ENCODE data around the gene SPEM2.

SPEM2 gene

DNA sequence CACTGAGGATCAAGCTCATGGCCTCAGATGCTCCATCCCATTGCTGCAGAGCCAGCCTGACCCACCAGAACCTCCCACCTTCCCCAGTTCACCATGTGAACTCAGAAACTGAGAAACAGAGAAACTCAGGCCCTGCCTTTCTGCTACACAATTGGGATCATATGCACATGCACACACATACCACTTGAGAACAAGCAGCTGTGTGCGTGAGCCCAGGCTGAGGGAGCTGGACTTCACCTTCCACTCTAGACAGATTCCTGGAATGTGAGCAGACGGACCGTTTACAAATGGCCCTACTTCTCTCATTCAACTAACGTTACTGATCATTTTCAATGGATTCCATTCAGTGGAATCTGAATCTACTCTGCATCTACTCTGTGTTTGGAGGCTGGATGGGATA, 1.7 kb upstream of the SPEM2 start:
- DNase-seq: no peak

DNA sequence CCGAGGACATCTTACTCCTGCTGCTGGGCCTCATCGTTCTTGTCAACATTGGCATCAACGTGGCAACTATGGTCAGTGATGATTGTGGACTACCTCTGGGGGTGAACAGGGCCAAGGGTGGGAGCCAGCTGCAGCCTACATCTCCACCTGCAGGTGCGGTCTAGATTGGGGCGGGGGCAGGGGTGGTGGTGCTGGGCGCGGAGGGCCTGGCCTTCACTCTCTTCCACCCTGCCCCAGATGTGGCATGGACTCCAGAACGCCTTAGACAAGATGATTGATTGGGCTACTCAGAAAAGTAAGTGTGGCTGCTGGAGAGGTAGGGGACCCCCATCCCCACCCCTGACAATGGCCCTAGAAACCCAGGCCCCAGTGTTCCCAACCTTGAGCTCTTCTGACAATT, 340 bp downstream of the SPEM2 start:
- DNase-seq: no peak

DNA sequence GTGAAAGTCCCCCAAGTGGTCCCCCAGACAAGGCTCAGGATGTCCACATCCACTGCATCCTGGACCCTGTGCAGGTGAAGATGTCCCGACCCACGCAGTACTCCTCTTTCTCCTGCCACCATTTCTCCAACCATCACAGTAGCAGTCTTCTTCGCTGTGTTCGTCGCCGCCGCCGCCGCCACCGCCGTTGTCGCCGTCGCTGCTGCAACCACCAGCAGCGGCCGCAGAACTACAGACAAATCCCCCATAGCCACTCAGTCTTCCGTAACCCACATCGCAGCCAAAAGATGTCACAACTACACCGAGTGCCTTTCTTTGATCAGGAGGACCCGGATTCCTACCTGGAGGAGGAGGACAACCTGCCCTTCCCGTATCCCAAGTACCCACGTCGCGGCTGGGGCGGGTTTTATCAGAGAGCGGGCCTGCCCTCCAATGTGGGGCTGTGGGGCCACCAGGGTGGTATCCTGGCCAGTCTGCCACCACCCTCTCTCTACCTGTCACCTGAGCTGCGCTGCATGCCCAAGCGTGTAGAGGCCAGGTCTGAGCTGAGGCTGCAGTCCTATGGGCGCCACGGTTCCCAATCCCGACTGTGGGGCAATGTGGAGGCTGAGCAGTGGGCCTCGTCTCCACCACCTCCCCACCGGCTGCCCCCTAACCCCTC, 917 bp downstream of the SPEM2 start:
- DNase-seq: no peak

DNA sequence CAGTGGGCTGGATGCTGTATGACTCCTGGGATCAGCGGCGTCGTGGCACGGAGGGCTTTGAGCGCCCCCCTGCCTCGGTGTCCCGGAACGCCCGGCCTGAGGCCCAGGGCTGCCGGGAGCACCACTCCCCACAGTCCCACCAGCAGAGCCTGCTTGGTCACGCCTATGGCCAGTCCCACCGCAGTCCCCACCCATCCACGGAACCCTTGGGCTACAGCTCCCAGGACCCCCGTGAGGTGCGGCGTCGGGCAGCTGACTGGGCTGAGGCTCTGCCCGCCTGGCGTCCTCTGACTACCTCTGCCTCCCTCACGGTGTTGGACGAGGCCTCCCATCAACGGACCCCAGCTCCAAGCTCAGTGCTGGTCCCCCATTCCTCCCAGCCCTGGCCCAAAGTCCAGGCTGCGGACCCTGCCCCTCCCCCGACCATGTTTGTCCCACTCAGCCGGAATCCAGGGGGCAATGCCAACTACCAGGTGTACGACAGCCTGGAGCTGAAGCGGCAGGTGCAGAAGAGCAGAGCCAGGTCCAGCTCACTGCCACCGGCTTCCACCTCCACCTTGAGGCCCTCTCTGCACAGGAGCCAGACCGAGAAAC, 1.6 kb downstream of the SPEM2 start:
- no peak for DNase-seq

DNA sequence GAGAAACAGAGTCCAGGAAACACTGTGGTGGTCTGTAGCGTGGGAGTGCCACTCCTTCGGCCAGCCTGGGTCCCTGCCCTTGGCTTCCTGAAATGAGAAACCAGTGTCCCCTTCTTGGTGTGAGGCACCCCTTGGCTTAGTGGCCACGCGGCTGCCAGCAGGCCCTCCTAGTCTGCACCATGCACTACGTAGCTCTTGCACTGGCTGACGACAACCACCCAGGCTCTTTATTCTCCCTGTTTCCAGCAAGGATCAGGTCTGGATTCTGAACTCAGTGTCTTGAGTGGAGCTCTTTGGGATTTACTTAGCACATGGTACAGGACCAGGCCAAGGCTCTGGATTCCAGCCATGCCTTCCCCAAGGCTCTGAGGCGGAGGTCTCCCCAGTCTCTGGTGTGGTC, 2.1 kb downstream of the SPEM2 start:
- DNase-seq: no peak

DNA sequence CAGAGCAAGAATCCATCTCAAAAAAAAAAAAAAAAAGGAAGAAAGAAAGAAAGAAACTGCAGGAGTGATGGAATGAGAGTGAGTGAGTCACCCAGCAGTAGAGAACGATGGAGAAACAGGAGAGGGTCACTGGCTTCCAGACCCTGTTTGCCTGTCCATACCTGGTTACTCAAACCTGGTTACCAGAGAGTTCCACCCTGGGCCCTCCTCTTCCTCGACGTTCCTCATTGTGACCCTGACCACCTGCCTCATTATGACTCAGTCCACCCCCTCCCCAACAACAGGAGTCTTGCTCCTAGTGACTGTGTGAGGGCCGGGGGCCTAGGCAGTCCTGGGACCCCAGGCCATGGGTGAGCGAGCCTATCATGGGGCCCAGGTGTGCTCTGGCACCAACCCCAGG, 3.1 kb downstream of the SPEM2 start, which contains the start of gene SPEM3:
Gene SPEM3 (plus strand): TSS at position 301 of the 400 bp plus-strand sequence. CDS start 46 bp downstream, at position 347.
- no peak for DNase-seq

DNA sequence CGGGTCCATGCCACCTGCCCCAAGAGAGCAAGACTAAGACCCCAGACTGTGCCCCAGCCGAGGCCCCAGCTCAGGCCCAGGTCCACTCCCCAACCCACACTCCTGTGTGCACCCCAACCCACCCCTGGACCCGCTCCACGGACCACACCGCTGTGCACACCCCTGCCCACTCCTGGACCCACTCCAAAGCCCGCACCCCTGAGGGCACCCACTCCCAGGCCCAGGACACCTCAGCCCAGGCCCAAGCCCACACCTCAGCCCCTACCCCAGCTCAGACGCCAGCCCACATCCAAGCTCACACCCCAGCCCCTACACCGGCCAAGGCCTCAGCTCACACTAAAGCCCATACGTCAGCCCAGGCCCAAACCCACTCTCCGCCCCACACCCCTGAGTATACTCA, 4.3 kb downstream of the SPEM2 start:
- DNase-seq: no peak

DNA sequence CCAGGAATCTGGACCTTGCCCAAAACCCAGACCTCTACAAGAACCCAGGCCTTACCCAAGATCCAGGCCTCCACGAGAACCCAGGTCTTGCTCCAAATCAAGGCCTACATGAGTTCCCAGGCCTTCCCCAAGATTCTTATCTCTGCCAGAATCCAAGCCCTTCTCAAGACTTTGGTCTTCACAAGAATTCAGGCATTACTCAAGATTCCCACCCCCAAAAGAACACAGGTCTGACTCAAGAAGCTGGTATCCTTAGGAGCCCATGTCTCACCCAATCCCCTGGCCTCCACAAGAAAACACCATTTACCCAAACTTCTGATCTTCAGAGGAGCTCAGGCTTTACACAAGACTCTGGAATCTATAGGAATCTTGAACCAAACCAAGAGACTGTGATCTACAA, 5.8 kb downstream of the SPEM2 start:
- DNase-seq: no peak

DNA sequence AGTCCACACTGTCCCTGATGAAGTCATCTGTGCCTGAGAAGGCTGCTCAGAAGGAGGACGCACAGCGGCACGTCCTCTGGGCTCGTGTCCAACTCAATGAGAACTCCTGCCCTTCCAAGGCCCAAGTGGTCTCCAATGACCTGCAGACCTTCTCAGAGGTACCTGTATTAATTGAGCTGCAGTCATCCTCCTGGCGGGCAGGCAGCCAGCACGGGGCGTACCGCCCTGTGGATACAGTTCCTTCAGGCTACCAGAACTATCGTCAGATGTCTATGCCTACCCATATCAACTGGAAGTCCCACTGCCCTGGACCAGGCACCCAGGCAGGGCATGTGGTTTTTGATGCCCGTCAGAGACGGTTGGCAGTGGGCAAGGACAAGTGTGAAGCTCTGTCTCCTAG, 6.9 kb downstream of the SPEM2 start:
- no peak for DNase-seq

DNA sequence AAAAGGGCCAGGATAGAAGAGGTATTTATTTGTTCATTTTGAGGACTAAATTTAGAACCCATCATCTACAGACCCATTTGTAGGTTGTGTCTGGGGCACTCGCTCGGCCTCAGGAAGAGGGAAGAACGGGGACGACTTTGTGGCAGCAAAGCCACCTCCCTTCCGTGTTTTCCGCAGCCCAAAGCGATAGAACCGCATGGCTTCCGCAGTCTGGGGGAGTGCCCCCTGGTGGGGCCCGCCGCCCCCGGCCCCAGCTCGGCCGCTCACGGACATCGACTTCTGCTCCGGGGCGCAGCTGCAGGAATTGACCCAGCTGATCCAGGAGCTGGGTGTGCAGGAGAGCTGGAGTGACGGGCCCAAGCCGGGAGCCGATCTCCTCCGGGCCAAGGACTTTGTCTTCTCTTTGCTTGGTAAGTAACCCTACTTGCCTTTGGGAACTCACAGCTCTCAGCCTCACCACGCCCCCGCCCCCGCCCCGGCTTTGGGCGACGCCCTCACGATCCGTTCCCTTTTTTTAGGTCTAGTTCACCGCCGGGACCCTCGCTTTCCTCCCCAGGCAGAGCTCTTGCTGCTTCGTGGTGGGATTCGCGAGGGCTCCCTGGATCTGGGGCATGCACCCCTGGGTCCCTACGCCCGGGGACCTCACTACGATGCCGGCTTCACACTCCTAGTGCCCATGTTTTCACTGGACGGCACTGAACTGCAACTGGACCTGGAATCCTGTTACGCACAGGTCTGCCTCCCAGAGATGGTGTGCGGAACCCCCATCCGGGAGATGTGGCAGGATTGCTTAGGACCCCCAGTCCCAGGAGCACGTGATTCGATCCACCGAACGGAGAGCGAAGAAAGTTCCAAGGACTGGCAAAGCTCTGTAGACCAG, 10.5 kb downstream of the SPEM2 start:
- no peak for DNase-seq

DNA sequence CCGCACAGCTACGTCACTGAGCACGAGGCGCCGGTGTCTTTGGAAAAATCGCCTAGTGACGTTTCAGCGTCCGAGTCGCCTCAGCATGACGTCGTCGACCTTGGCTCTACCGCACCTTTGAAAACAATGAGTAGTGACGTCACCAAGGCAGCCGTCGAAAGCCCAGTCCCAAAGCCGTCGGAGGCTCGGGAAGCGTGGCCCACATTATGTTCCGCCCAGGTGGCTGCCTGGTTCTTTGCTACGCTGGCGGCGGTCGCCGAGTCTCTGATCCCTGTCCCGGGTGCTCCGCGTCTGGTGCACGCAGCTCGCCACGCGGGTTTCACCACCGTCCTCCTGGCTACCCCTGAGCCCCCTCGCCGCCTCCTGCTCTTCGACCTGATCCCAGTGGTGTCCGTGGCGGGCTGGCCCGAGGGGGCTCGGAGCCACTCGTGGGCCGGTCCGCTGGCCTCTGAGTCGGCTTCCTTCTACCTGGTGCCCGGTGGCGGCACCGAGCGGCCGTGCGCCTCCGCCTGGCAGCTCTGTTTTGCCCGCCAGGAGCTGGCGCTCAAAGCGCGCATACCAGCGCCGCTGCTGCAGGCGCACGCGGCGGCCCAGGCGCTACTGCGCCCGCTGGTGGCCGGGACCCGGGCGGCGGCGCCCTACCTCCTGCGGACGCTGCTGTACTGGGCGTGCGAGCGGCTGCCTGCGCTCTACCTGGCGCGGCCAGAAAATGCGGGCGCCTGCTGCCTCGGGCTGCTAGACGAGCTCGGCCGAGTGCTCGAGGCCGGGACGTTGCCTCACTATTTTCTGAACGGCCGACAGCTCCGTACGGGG, 11.3 kb downstream of the SPEM2 start:
- DNase-seq: peak; percentile 17

DNA sequence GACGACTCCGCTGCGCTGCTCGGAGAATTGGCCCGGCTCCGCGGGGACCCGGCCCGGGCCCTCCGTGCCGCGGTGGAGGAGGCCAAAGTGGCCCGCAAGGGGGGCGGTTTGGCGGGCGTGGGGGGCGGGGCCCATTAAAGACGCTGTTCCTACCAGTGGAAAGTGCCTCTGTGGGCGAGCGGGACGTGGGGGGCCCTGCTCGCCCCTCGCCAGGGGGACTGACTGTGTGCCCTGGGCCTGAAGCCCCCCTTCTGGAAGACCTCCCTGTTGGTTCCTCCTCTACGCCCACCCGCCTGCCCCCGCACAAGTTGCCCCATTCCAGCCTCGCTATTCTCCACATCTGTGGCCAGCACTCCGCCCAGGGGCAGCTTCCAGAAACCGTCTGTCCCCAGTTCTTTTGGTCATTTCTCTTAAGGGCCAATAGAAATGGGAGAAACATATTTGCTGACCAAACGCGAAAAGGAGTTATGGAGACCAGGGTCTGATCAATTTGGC, 12.0 kb downstream of the SPEM2 start:
- no peak for DNase-seq

DNA sequence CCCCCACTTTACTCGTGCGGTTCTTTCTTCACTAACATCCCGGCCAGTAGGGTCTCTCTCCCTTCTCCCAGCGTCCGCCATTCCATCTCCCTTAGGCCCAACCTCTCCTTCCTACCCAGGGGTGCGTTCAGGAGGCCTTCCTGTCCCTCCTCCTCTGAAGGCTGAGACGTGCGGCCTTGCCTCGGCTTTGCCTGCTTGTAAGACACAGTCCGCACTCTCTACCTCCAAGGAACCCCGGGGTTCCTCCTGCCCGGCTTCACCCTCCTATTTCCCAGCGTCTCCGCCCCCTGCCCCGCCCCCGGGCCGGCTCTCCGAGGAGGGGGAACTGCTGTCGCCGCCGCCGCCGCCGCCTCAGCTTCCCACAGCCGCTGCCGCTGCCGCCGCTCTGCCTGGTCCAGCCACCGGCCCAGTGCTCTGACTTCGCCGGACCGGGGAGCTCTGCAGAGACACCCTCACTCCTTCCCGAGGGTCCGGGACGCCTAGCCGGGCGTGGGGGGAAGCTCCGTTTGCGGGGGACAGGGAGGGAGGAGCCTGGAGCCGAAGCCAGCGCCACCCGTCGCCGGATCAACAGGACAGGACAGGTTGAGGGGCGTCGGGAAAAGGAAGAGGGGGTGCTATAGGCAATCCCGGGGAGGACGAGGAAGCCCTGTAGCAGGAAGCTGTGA, 12.7 kb downstream of the SPEM2 start:
- DNase-seq: no peak

DNA sequence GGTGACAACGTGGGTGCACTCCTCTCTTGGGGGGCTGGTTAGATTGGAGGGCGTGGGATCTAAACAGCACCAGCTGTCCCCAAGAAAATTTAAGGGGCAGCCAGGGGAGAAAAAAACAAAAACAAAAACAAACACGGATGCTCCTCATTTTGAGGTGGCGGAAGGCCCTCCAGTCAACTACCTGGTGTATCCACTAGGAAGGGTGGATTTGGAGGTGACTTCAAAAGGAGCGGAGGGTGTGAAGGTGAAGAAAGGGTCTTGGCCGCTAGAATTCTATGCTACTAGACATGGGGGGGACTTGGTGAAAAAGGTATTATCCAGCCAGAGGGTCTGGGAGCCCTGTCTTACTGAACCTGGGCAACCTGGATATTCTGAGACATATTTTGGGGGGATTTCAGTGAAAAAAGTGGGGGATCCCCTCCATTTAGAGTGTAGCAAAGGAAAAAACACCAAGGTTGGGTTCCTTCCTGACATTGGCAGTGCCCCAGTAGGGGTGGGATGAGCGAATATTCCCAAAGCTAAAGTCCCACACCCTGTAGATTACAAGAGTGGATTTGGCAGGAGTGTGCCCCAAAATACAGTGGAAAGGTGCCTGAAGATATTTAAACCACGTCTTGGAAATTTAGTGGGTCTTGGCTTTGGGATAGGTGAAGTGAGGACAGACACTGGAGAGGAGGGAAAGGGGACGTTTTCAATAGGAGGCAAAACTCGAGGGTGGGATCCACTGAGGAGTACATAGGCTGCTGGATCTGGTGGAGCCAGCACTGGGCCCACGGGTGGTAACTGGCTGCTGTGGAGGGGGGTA, 13.4 kb downstream of the SPEM2 start:
- no peak for DNase-seq

DNA sequence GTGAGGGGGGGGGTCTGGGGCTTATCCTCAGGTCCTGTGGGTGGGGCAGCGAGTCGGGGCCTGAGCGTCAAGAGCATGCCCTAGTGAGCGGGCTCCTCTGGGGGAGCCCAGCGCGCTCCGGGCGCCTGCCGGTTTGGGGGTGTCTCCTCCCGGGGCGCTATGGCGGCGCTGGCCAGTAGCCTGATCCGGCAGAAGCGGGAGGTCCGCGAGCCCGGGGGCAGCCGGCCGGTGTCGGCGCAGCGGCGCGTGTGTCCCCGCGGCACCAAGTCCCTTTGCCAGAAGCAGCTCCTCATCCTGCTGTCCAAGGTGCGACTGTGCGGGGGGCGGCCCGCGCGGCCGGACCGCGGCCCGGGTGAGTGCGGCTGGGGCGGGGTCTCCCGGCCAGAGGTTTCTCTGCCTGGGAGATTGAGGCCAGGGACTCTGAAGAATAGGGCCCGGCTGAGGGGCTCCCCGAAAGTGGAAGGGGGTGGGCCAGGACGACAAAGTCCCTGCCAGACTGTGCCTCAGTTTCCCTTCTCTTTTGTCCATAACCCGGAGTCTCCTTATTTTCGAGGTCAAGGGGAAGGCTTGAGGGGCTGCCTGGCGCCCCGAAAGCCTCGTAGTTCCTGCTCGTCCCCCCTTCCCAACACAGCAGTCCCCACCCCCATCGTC, 14.2 kb downstream of the SPEM2 start, which contains the start of gene FGF11:
Gene FGF11 (plus strand): TSS at position 51 of the 651 bp plus-strand sequence. CDS start 109 bp downstream, at position 160.
- DNase-seq: no peak

DNA sequence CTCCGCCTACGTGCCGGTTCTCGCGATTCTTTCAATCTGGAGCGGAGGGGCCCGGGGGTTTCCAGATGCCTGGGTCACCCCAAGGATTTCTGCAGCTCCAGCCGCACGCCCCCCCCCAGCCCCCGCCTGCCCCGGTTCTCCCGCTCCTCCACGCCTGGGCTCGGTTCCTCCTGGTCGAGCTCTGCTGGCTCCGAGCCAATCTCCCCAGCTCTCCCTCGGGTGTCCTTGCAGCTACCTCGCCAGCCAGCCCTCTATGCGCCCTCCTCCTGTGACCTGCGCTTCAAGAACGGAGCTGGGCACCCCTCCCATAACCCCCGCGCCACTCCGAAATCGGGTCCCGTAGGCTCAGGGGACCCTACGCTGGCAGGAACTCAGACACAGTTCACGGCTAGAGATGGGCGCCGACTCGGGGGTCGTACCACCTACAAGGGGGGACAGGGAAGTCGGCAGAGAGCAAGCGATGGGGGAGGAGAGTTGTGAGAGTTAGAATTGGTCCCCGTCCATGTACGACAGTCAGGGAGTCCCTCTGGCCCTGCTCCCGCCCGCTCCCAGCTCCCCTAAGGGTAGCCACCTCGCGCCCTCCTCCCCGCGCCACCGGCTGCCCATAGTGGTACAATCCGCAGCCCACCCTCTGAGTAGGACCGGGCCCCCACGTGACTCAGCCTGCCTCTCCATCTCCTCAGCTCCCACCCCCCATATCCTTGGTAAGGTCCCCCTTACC, 14.9 kb downstream of the SPEM2 start:
- DNase-seq: no peak

DNA sequence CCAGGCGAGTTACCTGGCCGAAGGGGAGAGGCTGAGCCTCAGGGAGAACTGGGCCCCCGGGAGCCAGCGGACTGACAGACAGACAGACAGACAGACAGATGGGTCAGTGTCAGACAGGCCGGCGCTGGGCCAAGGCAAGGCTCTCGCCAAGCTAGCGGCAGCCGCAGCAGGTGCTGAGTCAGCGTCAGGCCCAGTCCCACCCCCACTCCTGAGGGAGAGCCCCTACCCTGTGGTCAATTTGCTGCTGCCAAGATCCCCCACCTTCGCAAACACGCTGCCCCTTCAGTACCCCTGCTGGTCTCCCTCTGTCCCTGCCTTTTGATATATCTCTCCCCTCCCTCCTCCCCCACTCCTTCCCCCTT, 15.4 kb downstream of the SPEM2 start:
- DNase-seq: peak; percentile 9

DNA sequence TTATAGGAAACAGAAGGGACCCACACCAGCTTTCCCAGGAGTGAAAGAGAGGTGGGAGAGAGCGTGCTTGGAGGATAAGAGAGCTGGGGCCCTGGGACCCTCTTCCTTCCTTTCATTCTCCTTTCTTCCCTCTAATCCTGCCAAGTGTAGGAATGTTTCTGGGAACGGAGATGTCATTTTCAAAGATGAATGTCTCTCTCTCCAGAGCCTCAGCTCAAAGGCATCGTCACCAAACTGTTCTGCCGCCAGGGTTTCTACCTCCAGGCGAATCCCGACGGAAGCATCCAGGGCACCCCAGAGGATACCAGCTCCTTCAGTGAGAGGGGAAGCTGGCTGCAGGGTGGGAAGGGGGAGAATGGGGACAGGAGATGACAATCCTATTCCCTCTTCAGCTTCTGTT, 15.8 kb downstream of the SPEM2 start:
- no peak for DNase-seq

DNA sequence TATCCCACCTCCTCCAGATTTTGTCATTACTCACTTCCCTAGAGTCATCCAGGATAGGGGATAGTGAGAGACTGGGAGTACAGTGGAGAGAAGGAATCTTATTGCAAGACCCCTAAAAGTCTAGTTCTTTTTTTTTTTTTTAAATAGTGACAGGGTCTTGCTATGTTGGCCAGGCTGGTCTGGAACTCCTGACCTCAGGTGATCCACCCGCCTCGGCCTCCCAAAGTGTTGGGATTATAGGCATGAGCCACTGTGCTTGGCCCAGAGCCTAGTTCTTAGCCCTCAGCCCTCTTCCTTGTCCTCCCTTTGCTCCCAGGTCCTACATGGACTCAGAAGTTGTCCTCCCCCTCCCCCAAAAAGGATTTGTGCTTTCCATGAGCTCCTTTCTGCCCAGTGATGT, 16.7 kb downstream of the SPEM2 start:
- no peak for DNase-seq
